Activated naive CD4-positive, alpha-beta T cell treated with anti-CD3 and anti-CD28 coated beads, Interleukin-2, amount 50 U/mL, for 16 hours (primary cell): Measurements from ENCODE around the gene LMO7.
A peak's percentile ranks its signal among the peaks of the same experiment; 100 is the strongest.

Experiments used
- DNase-seq: peaks from one replicate; pipeline ENCODE4 v3.0.0-alpha.2; 2020

Gene LMO7

GRCh38 chr13:75635828-75636435 is at the start of gene LMO7:
TSS of gene LMO7 (plus strand) at chr13:75636330. CDS start at chr13:75636658, 328 bp downstream.
- peak; percentile 43 for DNase-seq

DNA sequence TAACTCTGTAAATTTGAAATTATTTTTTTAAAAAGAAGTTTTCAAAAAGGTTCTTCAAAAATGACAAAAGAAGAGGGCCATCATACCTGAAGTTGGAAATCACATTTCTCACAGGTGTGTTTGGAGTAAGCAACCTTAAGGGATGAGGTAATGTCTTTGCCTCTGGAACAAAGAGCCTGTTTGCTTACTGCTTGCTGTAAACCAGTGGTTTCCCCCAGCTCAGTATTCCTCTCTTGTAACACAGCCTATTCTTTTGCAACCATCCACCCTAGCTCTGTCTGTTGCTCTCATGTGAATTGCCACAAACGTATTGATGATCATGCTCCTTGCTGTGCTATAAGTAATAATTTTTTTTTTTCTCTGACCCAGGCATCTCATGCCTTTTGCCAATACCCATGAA is 48.5 kb upstream of the LMO7 start:
- DNase-seq, result no peak

DNA sequence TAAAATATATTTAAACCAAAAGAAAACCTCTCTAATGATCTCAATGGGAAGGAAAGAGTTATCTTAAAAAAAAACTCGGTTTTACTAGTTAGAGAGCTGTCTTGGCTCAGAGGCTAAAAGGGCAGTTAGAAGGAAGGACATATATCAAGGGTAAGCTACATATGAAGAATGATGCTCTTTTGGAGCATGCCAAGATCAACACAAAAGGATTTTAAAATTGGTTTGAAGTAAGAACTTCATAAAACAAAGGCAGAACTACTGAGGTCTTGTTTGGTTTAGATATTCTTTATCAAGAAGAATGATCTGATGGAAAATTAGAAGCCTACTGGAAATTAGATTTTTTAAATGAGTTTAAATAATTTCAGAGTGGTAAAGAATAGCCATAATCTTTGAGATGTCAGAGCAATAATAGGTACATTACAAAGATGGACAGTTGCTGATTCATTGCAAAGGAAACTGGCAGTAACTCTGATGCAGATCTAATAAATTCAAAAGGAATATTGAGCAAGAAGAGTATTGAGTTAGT is 39.4 kb upstream of the LMO7 start:
- no peak for DNase-seq

- no peak for DNase-seq
These were observed 35.8 kb upstream of the LMO7 start for GRCh38 chr13:75600371-75600770.

DNA sequence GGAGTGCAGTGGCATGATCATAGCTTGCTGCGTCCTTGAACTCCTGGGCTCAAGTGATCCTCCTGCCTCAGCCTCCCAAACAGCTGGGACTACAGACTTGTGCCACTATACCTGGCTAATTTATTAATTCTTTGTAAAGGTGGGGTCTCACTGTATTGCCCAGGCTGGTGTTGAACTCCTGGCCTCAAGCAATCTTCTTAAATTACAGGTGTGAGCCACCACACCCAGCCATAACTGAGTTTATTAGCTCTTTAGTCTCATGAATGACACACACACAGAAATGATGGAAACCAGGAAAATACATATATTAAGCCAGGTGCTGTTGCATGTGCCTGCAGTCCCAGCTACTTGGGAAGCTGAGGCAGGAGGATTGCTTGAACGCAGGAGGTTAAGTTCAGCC is 33.1 kb upstream of the LMO7 start:
- no peak for DNase-seq

DNA sequence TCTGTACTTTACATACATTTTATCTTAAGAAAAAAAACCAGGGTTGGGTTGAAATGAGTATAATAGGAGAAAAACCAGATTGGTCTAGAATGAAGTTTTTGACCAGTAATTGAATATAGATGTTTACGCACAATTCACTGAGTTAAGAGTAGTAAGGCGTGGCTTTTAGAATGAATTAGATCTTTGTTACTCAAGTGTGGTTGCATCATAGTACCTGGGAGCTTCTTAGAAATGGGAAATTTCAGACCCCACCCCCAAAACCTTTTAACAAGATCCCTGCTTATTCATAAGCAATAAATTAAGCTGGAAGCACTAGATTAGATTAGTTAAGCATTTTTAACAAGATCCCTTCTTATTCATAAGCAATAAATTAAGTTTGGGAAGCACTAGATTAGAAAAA is 28.7 kb upstream of the LMO7 start:
- no peak for DNase-seq

DNA sequence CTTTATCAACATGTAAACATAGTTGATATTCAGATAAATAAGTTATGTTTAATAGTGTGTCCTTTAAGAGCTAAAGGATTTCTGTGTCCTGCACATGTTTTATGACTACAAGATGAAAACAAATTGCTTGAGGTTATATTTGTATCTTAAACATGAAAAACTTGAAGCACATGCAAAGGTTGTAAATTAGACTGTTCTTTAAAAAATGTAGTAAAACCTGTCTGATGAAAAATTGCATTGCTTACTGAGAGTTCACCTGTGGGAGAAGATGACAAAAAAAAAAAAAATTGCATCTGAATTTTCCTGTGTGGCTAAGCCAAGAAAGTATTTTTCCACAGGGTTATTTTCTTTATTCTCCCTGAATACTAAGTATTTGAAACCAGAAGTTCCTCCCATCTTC is 25.7 kb upstream of the LMO7 start:
- DNase-seq, result no peak

DNA sequence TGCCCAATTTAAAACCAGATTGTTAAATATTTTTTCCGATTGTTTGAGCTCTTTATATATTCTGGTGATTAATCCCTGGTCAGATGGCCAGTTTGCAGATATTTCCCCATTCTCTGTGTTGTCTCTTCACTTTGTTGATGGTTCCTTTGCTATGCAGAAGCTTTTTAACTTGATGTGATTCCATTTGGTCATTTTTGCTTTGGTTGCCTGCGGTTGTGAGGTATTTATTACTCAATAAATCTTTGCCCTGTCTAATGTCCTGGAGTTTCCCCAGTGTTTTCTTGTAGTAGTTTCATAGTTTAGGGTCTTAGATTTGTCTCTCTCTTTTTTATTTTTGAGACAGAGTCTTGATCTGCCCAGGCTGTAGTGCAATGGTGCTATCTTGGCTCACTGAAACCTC is 23.8 kb upstream of the LMO7 start:
- DNase-seq, result no peak

DNA sequence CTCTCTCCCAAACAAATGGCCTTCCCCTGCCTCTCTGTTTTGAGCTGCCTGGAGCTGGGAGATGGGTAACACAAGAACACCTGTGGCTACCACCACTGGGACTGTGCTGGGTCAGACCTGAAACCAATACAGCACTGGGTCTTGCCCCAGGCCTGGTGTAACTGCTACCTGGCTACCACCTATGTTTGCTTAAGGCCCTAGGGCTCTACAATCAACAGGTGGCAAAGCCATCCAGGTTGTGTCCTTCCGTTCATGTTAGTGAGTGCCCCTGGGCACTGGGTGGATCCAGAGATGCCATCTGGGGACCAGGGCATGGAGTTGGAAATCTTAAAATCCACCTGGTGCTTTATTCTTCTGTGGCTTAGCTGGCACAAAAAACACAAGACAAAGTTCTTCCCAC is 18.9 kb upstream of the LMO7 start:
- DNase-seq, result no peak

DNA sequence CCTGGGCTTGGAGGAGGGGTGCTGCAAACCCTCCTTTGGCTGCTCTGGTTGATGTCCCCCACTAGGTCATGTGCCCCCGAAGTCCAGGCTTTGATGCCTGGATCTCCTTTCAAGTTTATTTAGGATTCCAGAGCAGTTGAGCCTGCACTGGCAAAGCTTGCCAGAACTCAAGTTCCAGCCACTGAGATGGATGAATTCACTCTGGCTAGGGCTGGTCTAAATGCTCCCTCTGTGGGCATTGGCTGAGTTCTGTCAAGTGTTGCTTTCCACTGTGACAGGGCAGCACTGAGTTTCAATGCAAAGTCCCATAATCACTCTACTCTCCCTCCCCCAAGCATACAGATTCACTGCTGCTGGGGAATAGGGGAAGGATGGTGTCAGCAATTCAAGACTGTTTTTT is 17.8 kb upstream of the LMO7 start:
- no peak for DNase-seq

- DNase-seq, result no peak
These were observed 16.1 kb upstream of the LMO7 start for GRCh38 chr13:75620020-75620419.

DNA sequence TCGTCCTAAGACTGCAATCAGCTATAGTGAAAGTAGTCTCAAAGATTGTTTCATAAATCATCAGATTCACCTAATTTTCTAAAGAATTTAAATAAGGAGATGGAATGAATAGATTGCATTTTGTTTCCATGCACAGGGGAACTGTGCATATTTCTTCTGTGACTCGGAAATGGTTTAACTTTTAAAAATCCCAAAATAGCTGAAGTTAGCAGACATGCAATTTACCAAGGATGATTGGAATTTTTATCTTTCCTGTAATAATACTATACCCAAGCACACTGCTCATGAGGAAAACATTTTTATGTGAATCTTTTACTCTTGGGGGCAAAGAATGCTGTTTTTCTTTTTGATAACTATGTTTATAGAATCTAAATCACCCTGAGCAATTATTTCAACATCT is 15.0 kb upstream of the LMO7 start:
- DNase-seq, result no peak

DNA sequence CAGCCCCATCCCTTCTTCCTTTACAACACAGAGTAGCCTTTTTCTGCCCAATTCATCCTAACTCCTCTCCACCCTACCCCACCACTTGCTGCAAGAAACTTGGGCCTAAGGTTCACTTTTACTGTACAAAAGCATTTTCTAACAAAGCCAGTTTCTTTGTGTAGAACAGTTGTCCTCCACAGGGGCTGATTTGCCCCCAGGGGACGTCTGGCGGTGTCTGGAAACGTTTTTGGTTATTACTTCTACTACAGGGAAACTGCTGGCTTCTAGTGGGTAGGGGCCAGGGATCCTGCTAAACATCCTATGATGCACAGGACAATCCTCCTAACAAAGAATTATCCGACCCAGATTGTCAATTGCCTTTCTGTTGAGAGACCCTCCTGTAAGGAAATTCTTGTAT is 7.3 kb upstream of the LMO7 start:
- DNase-seq, result no peak

GRCh38 chr13:75633285-75633684 is 2.8 kb upstream of the LMO7 start:
- DNase-seq, result no peak

DNA sequence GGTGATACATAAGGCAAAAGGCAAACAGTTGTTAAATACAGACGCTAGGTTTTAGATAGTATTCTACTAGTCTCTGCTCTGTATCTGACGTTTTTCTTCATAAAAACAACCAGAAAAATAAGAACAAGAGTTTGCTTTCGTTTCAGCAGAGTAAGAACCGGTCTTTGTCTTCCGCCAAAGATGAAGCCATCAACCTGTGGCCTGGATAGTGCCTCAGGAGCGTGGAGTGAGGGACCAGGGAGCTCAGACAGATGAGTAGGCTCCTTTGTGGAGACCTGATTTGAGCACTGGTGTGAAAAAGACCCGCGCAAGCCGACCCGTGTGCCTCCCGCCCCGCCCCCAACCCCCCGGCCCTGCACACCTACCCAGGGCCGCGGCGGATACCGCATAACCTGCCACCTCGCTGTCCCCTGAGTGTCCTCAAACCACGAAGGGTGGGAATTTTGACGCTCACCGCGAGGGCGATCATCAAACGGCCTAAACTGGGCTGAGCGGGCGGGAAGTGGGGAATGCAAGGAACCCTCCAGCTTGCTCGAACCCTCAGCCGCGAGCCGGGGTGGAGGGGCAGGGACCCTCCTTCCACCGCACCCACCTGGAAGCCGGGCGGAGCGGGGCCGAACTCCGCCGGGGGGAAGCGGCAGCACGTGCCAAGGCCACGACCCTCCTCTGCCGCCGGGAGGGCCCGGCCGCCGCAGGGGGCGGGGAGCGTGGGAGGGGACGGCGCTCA is 866 bp upstream of the LMO7 start:
- no peak for DNase-seq

GRCh38 chr13:75636436-75637180 is 478 bp downstream of the LMO7 start:
- peak; percentile 42 for DNase-seq

- DNase-seq, result no peak
These were observed 1.1 kb downstream of the LMO7 start for GRCh38 chr13:75637181-75637750.

GRCh38 chr13:75639454-75639853 is 3.3 kb downstream of the LMO7 start:
- DNase-seq, result no peak

GRCh38 chr13:75641026-75641425 is 4.9 kb downstream of the LMO7 start:
- DNase-seq, result no peak

GRCh38 chr13:75643182-75643581 is 7.1 kb downstream of the LMO7 start:
- DNase-seq, result no peak

GRCh38 chr13:75643693-75644092 is 7.6 kb downstream of the LMO7 start:
- DNase-seq, result no peak

GRCh38 chr13:75645141-75645540 is 9.0 kb downstream of the LMO7 start:
- DNase-seq, result no peak

- no peak for DNase-seq
These were observed 11.1 kb downstream of the LMO7 start for GRCh38 chr13:75647126-75647784.
